Renal cortical epithelial cell (primary cell): Measurements from ENCODE around the gene STIMATE. TPM values are rescaled to one million over a fixed set of nuclear protein-coding genes. Genes with fewer than 3 reads are reported as not detected.

Experiments
- DNase-seq: peaks from one replicate; pipeline ENCODE4 v3.0.0-alpha.2; 2011; ENCODE audit warnings: low read depth
- total RNA-seq: library from RNA; depleted of rRNA; stranded (reverse); fragments of >200 nt; gene quantifications from 2 replicates; pipeline ENCODE4 v1.2.3, GENCODE V29; 2014

Gene STIMATE
- total RNA-seq, result 11.5 and 12.1 TPM in 2 replicates

GRCh38 chr3:52897130-52898122 is at the start of gene STIMATE:
STIMATE (minus strand) TSS chr3:52897548; CDS start chr3:52897450, 98 bp downstream.
- DNase-seq, result peak; percentile 51

GRCh38 chr3:52939600-52939999 is 42.3 kb upstream of the STIMATE start:
- DNase-seq, result no peak

GRCh38 chr3:52934630-52935530 is 37.5 kb upstream of the STIMATE start:
- DNase-seq, result peak; percentile 56

GRCh38 chr3:52931889-52932288 is 34.5 kb upstream of the STIMATE start:
- DNase-seq, result no peak

- no peak for DNase-seq
These were observed 34.0 kb upstream of the STIMATE start for GRCh38 chr3:52931328-52931727.

- no peak for DNase-seq
These were observed 33.4 kb upstream of the STIMATE start for GRCh38 chr3:52930748-52931147.

GRCh38 chr3:52926554-52926953 is 29.2 kb upstream of the STIMATE start:
- DNase-seq, result no peak

GRCh38 chr3:52925405-52926313 is 28.3 kb upstream of the STIMATE start:
- DNase-seq, result no peak

- no peak for DNase-seq
These were observed 26.6 kb upstream of the STIMATE start for GRCh38 chr3:52923963-52924362.

GRCh38 chr3:52920841-52921240 is 23.5 kb upstream of the STIMATE start:
- DNase-seq, result no peak

- no peak for DNase-seq
These were observed 19.7 kb upstream of the STIMATE start for GRCh38 chr3:52917044-52917443.

GRCh38 chr3:52915294-52915693 is 17.9 kb upstream of the STIMATE start:
- no peak for DNase-seq

- DNase-seq, result no peak
These were observed 15.8 kb upstream of the STIMATE start for GRCh38 chr3:52912885-52913731.

GRCh38 chr3:52910823-52911222 is 13.5 kb upstream of the STIMATE start:
- no peak for DNase-seq

GRCh38 chr3:52907497-52907896 is 10.1 kb upstream of the STIMATE start:
- DNase-seq, result no peak

- DNase-seq, result no peak
These were observed 7.2 kb upstream of the STIMATE start for GRCh38 chr3:52904552-52904951.

- DNase-seq, result no peak
These were observed 6.7 kb upstream of the STIMATE start for GRCh38 chr3:52904000-52904399.

- no peak for DNase-seq
These were observed 735 bp downstream of the STIMATE start for GRCh38 chr3:52896613-52897012.

GRCh38 chr3:52896151-52896550 is 1.2 kb downstream of the STIMATE start:
- no peak for DNase-seq

GRCh38 chr3:52895418-52895817 is 1.9 kb downstream of the STIMATE start:
- no peak for DNase-seq
